C4-2B (cell line): Measurements from ENCODE around the gene CCDC110.

Source experiments
- H3K27ac ChIP-seq: fragments of 450-650 bp; 2 replicates; pipeline ENCODE4 v1.5.1; 2017
- CTCF ChIP-seq: fragments of 450-650 bp; conservative IDR thresholded peaks from 2 replicates; pipeline ENCODE4 v1.5.1; 2017; ENCODE audit warnings: mild to moderate bottlenecking
- ZFX ChIP-seq: fragments of 450-650 bp; IDR thresholded peaks from 2 replicates; pipeline ENCODE4 v1.6.1; 2017

CCDC110 gene

DNA sequence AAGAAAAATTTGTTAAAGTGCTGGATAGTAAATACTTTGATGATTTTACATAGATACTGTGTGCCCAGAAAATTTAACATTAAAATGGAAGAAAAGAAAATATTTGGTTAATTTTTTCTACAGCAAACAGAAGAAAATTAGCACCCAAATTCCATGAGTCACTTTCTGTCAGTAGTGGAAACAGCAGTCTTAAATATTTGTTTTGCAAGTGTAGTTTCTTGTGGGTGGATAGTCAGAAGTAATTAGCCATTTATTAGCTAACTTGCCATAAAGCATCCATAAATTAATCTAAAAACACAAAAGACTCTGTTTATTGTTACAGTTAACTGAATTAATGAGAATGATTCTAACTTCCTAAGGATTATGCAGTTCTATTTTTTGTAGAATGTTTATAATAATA is 36.1 kb downstream of the CCDC110 start:
- TF ChIP-seq CTCF (no peak), ZFX (no peak)

DNA sequence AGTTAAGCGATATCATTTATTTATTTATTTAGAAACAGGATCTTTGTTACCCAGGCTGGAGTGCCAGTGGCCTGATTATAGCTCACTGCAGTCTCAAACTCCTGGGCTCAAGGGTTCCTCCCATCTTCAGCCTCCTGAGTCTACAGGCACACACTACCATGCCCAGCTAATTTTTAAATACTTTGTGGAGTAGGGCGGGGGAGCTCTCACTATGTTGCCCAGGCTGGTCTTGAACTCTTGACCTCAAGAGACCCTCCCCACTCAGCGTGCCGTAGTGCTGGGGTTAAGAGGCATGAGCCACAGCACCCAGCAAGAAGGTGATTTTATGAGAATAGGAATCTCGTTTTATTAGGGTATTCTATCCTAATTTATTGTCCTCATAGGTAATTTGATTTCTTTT is 41.9 kb downstream of the CCDC110 start:
- H3K27ac ChIP-seq: no peak overlapping the region
- TF ChIP-seq ZFX: no peak
- TF ChIP-seq CTCF: no peak

More for the DNA sequence above, 36.1 kb downstream of the CCDC110 start:
- H3K27ac ChIP-seq: no peak overlapping the region

- TF ChIP-seq ZFX (no peak), CTCF (no peak)
- H3K27ac ChIP-seq: no peak overlapping the region
Measured at GRCh38 chr4:185426960-185427688, 44.4 kb downstream of the CCDC110 start.

GRCh38 chr4:185425647-185426352 is 45.7 kb downstream of the CCDC110 start, which contains the start of gene UFSP2:
UFSP2 (minus strand) TSS chr4:185425964; CDS start chr4:185425868, 96 bp downstream.
- TF ChIP-seq ZFX: no peak
- TF ChIP-seq CTCF: no peak
- H3K27ac ChIP-seq: peak within 1 kb of the TSS; percentile 92

DNA sequence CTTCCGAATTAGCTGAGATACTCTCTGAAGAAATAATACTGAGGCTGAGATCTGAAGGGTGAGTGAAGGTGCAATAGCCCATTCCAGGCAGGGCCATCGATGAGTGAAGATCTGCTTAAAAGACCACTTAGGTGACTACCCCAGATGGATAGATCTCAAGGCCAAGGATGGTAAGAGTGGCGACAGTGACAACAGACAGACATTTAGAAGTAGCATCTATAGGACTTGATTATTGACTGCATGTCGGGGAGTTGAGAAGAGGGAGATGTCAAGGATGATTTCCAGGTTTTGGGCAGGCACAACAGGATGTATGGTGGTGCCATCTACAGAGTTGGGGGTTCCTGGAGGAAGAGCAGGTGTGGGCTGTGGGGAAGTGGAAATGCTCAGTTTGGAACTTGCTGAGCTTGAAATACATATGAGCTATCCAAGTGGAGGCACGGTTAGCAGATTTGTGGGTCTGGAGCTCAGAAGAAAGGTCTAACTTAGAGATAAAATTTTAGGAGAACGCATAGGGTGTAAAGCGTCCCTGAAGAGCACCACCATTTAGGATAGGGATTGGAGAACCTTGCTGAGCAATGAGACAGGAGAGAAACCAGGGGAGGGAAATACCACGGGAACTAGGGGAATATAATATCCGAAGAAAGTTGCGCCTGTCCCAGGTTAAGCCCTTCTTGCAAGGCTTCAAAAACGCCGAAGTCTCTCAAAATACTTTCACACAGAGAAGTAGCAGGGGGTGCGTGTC is 46.5 kb downstream of the CCDC110 start:
- peak overlapping the region; percentile 92 for H3K27ac ChIP-seq
- no peak for TF ChIP-seq ZFX
- TF ChIP-seq CTCF: no peak

- H3K27ac ChIP-seq: no peak overlapping the region
- TF ChIP-seq ZFX (no peak), CTCF (no peak)
Measured at GRCh38 chr4:185421366-185422124, 50.0 kb downstream of the CCDC110 start.
